CD4-positive, alpha-beta T cell treated with Interleukin-15 for 1 hour (primary cell): Measurements from ENCODE around the gene GSX1.
A peak's percentile ranks its signal among the peaks of the same experiment; 100 is the strongest.
"Not testable (repeated sequence)": the region's sequence is repeated elsewhere in the genome, so short reads cannot be mapped to it uniquely, and the experiment has no call there.

Experiments used
- DNase-seq: peaks from one replicate; pipeline ENCODE4 v3.0.0-alpha.2; 2020

Gene GSX1

DNA sequence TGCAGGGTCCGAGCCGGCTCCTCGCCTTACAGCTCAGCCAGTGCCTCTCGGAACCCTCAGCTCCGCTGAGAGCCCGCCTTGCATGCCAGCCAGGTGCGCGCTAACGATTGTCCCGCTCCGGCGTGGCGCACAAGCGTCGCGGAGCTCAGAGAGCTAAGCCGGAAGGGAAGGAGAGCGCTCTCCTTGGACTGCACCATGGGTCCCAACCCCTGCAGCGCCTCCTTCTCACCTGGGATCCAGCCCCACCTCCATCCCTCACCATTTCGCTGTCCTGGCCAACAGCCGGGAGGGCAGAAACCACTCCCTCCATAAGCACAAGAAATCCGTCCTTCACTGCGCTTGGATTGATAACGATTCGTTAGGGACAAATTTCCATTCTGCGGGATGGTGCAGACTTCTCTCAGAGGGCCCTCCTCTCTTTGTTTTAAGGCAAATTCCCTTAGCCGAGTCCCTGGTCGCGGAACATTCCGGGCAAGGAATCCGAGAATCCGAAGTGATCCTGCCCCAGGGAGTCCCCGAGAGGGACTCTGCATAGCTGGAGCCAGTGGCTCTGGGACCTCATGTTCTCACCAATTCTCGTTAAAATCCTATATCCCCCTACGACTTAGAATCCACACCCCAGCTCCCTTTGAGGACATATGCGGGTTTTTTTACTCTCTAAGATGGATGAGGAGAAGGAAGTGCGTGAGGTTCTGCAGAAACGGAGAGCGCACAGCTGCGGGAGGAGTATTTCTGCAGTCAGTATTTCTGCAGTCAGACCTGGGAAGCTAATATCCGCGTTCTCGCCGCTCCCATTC, 2.8 kb downstream of the GSX1 start:
- no peak for DNase-seq

DNA sequence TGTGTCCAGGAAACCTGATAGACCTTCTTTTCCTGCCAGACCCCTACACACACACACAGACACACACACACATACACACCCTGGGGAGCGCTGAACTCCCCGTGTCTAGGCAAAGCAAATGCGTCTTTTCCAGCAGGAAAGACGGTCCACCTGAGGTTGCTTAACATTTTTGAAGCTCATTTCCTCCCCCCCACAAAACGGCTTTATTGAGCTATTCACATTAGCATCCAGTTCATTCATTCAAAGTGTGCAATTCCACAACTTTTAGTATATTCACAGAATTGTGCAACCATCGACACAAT, 3.4 kb downstream of the GSX1 start:
- no peak for DNase-seq

DNA sequence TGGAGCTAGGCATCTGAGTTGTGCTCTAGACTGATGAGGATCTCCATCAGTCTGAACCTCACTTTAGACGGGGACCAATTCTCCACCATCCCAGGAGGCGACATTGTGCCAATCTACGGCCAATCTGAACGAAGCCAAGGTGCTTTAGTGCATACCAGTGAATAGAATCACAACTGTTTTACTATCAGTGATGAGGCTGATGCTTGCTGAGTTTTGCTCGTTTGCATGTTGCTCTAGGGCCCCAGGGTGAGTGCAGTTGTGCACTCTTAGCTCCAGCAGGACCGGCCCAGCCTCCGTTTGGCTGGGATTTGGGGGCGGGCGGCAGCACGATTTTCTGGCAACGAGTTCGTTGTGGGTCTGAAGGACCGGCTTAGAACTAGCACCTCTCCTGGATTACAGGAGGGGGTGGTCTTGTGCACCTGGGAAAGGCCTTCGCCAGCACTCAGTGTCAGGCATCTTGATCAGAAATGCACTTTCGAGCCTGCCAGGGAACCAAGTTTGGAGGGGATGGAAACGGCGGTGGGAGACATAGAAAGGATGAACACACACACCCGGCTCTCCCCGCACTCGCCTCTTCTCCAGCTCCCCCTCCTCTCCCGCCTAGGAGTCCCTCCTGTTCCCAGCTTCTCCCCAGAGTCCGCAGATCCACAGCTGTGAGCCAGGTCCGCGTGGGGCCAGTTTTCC, 4.4 kb downstream of the GSX1 start:
- DNase-seq, result no peak

DNA sequence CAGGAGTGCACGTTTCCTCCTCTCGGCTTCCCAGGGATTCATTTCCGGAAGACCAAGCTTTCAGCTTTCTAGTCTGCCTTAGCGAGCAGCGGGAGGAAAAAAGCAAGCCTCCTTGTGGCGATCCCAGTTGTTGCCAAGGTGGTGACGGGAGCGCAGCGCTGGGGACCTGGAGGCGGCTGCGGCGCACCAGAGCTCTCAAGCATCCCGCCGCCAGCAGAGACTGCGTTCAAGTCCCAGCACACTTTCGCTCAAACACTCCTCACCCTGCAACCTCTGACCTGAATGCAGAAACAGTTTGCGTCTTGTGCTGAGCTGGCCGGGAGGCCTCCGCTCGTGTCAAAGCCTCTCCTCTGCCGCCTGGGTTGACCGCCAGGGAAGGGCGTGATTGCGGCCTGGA, 4.9 kb downstream of the GSX1 start:
- DNase-seq, result no peak

DNA sequence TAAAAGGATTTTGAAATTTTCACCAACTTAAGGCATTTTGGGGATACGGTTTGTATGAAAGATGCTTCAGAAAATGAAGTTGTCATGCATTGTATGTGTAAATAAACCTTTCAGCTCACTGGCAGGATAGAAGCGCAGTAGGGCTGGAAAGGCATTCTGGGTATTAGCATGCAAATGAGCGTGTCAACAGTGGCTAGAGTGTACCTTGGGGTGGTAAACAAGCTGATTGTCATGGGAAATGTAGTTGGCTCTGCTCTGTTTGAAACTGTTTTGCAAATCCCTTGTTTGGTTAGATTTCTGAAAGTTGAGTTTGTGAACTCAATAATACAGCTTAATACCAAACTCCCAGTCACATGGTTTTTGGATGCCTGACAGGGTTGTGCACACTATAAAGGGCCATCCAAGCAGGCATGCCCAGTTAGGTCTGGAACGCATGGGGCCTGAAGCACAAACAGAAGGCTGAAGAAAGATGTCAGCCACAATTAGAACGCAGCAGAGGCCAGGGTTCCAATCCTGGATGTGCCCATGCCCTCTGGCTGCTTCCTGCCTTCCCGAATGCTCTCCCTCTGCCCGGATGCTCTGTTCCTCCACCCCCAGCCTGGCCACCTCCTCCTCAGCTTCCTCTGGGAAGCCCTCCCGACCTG, 14.6 kb downstream of the GSX1 start:
- DNase-seq, result no peak

DNA sequence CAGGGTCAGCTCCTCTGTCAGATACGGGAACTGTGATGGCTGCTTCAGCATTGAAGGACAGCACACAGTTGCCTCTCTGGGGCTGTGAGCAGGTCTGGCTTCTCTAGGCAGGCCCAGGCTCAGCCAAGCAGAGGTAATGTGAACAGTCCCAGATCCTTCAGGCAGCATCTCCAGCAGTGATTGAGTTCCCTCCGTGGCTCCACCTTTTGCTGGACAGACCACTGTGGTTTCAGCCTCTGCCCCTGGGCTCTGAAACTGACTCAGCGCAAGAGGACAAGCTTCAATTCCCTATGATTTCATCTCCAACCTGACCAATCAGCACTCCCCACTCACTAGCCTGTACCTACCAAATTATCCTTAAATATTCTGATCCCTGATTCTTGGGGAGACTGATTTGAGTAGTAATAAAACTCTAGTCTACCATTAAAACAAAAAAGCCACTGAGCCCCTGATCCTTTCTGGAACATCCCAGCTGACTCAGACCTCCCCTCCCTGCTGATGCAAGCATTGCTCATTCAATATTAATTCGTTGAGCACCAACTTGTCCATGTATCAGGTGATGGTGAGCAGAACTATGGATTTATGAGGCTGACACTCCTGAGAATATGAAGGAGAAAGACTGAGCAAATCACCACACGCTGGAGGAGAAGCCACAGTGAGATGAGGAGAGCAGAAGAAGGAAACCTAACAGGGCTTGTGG, 16.7 kb downstream of the GSX1 start:
- no peak for DNase-seq

DNA sequence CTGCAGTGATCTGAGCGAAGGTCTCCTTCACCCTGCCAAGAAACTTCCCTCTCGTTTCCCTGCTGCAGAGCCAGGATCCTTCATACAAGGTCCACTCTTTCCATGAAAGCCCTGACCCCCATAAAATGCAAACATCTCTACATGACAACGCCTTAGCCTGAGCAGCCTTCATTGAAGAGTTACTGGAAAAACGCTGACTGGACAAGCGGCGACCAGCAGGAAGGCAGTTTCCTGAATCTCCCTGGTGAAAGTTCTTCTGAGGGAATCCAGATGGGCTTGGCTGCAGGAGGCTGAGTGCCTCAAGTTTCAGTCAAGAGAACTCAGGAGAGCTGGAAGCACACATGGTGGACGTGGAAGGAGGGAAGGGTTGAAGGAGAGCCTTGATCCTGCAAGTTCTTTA, 17.7 kb downstream of the GSX1 start:
- no peak for DNase-seq

DNA sequence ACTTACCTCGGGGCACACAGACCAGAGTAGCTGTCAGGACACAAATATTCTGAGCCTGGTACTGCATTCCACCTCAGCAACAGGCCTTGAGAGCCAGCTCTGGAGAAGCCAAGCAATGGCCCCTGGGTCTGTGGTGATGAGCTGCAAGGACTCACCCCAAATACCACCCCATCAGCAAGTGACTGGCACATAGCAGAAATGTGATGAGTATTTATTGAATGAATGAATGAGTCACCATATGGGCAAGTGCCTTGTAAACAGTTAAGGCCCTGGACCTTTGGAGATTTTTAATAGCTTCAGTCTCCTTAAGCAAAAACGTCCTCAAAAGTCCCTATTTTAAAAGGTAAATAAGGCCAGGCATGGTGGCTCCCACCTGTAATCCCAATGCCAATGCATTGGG, 18.2 kb downstream of the GSX1 start:
- no peak for DNase-seq

DNA sequence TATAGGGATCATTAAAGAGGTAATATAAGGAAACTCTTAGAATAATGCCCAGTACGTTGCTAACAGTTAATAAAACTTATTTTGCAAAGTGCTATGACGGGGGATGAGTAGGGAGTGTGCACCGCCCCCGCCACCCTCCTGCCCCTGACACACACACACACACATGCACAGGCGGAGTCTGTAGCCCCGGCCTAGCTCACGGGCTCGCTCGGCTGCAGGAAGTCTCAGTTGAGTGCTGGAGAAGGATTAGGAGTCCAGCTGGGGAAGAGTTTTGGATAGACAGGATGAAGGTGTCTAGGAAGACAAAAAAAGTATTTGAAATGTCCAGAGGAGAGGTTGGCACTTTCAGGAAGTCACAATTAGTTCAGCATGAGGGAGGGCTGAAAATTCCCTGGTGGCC, 21.5 kb downstream of the GSX1 start:
- DNase-seq, result no peak

DNA sequence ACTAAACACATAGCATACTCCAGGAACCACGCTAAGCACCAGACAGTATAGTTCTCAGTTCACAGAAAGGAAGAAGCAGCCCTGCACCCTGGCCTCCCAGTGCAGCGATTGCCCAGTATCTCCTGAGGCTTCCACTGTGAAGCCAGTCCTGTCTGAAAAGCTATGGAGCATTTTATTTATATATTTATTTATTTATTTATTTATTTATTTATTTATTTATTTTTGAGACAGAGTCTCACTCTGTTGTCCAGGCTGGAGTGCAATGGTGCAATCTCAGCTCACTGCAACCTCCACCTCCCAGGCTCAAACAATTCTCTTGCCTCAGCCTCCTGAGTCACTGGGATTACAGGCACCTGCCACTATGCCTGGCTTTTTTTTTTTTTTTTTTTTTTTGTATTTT, 25.5 kb downstream of the GSX1 start:
- not testable (repeated sequence) for DNase-seq

DNA sequence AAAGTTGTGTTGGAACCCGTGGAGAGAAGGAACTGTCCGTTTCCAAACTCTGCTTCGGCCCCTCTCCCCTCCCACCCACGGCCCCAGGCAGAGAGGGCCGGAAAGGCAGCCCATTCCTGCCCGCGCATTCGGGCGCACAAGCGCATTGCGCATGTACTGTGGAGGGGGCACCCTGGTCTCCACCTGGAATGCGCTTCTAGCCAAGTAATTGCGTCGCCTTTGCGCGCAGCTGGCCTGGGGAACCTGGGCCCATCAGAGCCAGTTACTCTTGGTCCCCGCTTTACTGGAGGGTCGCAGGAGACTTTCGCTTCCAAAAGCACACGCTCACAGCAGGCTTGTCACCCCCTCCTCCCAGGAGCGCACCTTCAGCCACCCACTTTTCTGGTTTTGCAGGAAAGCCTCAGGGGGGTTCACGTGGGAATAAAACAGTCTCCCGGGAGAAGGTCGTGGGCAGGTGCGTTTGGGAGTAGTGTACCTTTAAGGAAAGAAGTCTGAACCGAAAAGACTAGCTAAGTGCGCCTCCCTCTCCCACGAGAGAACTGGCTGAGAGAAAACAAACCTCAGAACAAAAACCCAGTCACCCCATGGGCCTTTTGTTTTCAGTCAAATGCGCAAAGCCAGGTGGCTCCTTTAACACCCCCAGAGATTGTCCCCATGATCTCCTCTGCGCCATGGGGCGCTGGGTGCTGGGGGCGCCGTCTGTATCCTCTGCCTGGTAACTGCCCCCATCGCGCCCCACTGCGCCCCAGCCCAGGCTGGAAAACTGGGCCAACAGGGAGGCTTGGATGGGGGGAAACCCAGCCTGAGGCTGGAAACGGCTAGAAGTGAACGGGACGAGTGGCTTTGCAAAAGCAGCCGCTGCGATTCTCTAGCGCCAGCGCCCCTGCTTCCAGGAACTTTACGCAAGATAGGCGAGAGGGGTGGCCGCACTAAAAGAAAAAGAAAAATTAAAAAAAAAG, 28.5 kb downstream of the GSX1 start:
- no peak for DNase-seq

DNA sequence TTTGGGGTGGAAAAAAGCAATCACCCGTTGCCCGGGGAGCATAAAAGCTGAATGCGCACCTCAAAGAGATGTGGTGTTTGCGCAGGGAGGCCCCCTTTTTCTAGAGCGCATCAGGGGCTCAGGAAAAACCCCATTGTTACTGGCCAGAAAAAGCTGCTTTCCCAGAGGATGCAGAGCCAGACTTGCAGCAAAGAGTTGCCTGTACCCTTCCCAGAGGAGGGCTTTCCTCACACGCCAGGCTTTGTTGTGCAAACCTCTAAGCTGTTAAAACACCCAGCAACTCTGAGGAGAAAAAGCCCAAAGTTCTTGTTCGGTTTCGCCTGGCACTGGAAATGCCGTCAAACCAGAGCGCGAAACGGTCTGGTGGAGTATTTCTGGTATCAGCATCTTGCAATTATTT, 29.3 kb downstream of the GSX1 start:
- no peak for DNase-seq

DNA sequence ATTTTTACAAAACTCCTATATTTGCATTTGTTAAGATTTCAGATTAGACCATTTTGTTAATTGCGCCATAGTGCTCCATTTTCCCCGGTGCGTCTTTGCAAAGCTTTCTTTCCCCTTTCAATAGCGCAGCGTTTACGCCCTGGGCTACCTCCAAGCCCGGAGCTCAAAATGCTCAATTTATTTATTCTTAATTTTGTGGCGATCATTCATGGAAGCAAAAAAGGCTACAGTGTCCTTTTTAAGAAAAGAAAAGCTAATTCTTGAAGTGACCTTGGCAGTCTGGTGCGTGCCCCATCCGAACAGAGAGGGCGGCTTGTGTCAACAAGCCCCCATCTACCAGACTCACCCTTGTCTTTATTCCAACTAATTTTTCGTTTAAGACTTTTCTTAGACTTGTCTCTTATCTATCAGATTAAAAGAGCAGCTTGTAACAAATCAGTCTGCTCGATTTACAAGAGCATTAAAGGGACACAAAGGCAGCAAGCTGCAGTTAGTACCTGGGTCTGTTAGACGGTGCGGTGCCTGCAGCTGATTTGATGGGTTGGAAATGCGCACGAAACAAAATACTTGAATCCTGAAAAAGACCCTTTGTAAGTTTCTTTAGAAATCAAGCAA, 30.1 kb downstream of the GSX1 start:
- no peak for DNase-seq

DNA sequence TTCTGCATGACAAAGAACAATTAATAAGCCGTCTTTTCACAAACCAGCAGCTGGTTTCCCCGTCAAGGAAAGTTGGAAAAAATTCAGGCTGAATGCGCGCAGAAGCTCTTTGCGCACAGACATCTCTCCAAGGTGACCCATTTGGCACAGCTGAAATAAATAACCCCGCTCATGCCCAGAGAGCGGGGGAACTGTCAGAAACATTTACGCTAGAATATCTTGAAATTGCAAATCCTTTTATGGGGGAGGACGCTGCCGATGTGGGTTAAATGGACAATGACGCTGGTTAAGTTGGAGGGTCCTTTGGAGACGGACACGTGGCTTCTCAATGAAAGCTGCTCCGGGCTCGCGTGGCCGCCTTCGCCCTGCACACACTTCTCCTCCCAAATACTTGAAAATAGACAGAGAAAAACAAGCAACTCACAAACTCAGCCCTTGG, 30.6 kb downstream of the GSX1 start:
- no peak for DNase-seq

DNA sequence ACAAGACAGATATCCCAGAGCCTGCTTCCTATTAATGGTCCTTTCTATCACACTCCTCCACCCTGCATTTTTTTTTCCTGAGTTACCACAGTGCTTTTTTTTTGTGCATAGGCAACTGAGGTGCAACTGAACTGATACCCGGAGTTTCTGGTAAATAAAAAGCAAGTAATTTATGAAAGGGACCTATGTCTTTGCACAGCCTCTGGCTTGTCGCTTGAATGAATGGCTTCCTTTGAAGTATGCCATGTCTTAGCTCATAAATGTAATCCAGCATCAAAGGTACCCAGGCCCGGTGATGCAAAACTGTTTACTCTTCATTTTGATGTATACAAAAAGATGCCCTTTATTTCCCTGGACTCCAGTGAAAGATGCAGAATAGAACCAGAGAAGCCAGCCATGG, 31.8 kb downstream of the GSX1 start:
- no peak for DNase-seq

DNA sequence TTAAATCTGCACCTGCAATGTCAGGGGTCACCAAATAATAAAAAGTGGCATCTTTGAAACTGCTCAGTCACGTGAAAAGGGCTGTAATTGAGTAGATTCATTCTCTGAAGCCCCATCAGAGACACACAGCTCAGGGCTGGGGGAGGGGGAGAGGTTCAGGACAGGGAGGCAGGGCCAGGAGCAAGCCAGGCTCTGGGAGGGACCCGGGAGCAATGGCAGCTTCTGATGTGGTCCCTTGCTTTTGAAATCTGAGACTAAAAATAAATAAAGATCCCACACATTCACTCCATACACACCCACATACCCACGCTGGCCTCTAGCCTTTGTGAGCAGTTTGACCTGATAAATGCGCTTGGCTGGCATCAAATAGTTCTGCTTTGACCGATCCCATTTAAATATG, 32.8 kb downstream of the GSX1 start:
- no peak for DNase-seq

DNA sequence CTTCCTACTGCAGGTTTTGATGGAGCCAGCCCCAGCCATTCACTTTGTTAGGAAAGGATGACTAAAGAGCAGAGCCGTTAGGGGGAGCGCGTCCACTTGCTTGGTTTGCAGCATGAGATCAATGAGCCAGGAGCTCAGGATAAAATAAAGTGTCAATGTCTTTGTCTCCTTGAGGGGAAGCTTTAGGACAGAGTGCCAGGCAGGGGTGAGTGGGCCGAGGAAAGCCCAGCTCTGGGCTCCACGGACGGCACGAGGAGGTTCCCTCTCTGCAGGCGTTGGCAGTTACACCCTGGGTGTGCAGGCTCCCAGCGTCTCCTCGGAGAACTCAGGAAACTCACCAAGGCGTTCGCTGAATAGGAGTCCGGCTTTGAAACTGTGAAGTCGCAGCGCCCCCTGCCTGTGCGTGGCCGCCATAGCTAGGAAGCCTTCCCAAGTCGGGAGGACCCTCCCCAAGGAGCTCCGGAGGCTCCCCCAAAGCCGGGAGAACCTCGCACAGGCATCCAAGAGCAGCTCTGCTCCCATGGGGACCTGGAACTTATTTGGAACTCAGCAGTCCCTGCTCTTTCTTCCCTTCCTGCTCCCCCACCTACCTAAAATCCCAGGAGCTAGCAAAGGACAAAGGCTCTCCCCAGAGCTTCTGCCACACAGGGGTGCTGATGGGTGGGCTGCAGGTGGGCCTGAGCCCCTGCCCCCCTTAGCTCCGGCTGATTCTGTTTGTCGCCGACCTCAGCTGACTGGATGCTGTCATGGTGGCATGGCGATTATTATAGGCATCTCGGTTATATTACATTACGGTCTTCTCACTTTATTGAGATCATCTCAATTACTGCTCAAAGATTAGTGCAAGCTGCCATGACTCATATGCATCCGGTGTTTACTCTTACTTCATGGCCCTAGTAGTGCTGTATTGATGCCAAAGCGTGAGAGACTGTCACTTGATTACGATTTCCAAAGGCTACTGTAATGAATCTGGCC, 34.4 kb downstream of the GSX1 start:
- peak; percentile 60 for DNase-seq

DNA sequence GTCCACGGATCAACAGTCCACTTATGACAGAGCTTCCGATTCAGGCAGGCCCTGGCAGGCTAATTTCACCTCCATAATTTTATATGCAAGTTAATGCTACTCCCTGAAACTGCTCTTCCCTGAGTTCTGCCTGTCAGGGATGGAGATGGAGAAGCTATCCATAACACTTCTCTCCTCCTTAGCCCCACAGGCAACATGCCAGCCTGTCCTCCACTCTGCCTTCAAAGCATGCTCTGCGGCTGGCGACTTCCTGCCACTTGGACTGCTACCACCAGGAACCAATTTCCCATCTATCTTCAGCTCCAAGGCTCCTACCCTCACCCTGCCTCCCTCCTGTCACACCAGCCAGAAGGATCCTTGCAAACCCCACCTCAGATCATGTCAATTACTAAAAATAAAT, 35.4 kb downstream of the GSX1 start:
- no peak for DNase-seq

DNA sequence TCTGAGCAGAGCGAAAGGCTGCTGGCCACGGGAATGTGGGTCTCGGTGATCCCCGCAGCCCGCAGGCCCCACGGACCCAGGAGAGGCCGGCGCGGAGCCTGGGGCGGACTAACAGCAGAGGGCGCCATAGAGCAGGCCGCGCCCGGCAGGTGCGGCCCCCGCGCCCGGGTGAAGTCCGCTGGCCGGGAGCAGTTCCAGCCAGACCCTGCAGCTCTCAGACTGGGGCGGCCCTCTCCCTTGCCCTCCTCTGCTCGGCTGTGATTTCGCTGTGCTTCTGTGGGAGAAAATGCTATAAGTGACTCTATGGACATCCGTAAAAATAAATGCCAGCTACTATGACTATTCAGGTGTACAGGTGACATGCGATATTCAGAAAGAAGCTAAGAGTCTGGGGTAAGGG, 37.7 kb downstream of the GSX1 start:
- DNase-seq, result peak; percentile 37

DNA sequence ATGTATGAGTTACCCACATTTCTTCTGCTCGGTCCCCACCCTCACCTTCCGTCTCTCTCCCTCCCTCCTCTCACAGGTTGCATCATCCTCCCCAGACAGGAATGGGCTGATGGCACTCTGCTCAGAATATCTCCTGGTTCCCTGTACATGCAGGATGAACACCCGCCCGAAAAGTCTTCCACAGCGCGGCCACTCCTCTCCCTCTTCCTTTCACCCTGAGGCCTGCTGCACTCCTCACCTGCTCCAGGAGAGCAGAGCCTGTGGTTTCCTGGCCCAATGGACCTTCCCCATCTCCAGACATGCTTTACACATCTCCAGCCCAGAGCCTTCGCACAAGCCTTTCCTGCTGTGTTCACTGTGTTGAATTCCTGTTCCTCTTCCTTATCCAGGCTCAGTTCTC, 40.9 kb downstream of the GSX1 start:
- DNase-seq, result no peak

DNA sequence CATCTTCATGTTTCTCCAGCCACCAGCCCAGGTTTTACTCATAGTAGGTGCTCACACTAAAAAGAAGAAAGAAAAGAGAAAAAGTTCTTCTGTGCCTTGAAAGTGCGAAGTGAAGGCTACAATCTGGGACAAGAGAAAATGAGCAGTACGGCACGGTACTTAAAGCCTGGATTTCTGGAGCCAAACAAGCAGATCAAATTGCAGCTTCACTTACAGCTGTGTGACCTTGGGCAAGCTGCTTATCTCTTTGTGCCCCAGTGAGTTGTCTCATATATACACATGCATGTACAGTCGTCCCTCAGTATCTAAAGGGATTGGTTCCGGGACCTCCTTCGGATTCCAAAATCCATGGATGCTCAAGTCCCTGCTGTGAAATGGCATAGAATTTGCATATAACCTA, 41.8 kb downstream of the GSX1 start:
- DNase-seq, result no peak
